HepG2 (cell line): Measurements from ENCODE around the gene AASDHPPT. TPM values are rescaled to one million over a fixed set of nuclear protein-coding genes. Genes with fewer than 3 reads are reported as not detected.

Experiments
- ATAC-seq: fragments of 200-7000 bp; cut with Tn5 transposase; 3 replicates; pipeline ENCODE4 v1.9.1; 2020; ENCODE audit warnings: mild to moderate bottlenecking, moderate library complexity
- BruUV-seq: library from RNA; stranded (reverse); fragments of 400-500 nt; replicated peaks from 2 replicates; lab custom pipeline; 2021; lab: Mats Ljungman, UMichigan
- CTCF ChIA-PET: fragments of 300-600 bp; formaldehyde crosslinking; extraction: SDS; loops from one replicate; lab custom pipeline; 2021; ENCODE audit warnings: low total read pairs, inconsistent platforms, low intra/inter-chr PET ratio; lab: Yijun Ruan, JAX
- POLR2A ChIA-PET: fragments of 350-600 bp; sonication (Branson Sonifier 250); formaldehyde crosslinking; loops from one replicate; lab custom pipeline; 2020; ENCODE audit warnings: antibody characterized with exemption, inconsistent platforms; lab: Yijun Ruan, JAX
- DNase-seq: peaks from one replicate; pipeline ENCODE4 v3.0.0-alpha.2; 2015; ENCODE audit warnings: low spot score
- FAIRE-seq: peaks from 3 replicates; lab custom pipeline; 2011; peaks lifted over from hg19 to GRCh38; lab: Jason Lieb, UNC
- H2AFZ ChIP-seq: one replicate; pipeline ENCODE4 v1.6.1; 2011; ENCODE audit warnings: low read length, inconsistent platforms
- H3K27ac ChIP-seq: fragments of 300-600 bp; 3 replicates; pipeline ENCODE4 v1.8.0; 2011; ENCODE audit warnings: mixed run types, mild to moderate bottlenecking, mixed read lengths, low read length, inconsistent platforms; ENCODE audit not compliant: insufficient read depth; ENCODE audit errors: extremely low read length
- H3K27me3 ChIP-seq, 2 experiments: fragments of 200-600 bp in 1 of 2; 2 replicates in 1 of 2; 3 replicates in 1 of 2; pipeline versions ENCODE4 v1.6.0 to v1.8.0; 2011; ENCODE audit warnings: low read length in 2 of 2, mild to moderate bottlenecking in 2 of 2, moderate library complexity in 2 of 2, inconsistent platforms in 1 of 2; ENCODE audit not compliant: insufficient read depth in 2 of 2, control insufficient read depth in 1 of 2
- H3K36me3 ChIP-seq, 2 experiments: fragments of 200-600 bp in 1 of 2; replicated peaks in 1 of 2; 2 replicates in 1 of 2; 3 replicates in 1 of 2; pipeline versions ENCODE4 v1.5.1 to v1.8.0; 2011; ENCODE audit warnings: low read length in 2 of 2, inconsistent platforms in 1 of 2; ENCODE audit not compliant: insufficient read depth in 2 of 2, control insufficient read depth in 1 of 2
- H3K4me1 ChIP-seq: 2 replicates; pipeline ENCODE4 v1.5.1; 2012; ENCODE audit warnings: low read length, inconsistent platforms; ENCODE audit not compliant: insufficient read depth
- H3K4me2 ChIP-seq: 2 replicates; pipeline ENCODE4 v1.6.0; 2011; ENCODE audit warnings: low read depth, low read length, inconsistent platforms
- H3K4me3 ChIP-seq, 3 experiments: fragments of 200-600 bp in 1 of 3; sonication (generic), shearing (Covaris generic) in 1 of 3; replicated peaks in 1 of 3; 2 replicates each; pipeline ENCODE4 v1.5.1; 2011 to 2016; ENCODE audit warnings: low read length in 3 of 3, inconsistent platforms in 2 of 3, low read depth in 2 of 3, mild to moderate bottlenecking in 2 of 3, control low read depth in 1 of 3, mixed read lengths in 1 of 3; ENCODE audit not compliant: insufficient read depth in 1 of 3
- H3K79me2 ChIP-seq: one replicate; pipeline ENCODE4 v1.6.1; 2011; ENCODE audit warnings: low read length, inconsistent platforms; ENCODE audit not compliant: insufficient read depth
- H3K9ac ChIP-seq: 2 replicates; pipeline ENCODE4 v1.6.0; 2011; ENCODE audit warnings: mild to moderate bottlenecking, low read depth, low read length, inconsistent platforms; ENCODE audit not compliant: insufficient read depth
- H3K9me3 ChIP-seq: 2 replicates; pipeline ENCODE4 v1.5.1; 2012; ENCODE audit warnings: mild to moderate bottlenecking, low read length
- H4K20me1 ChIP-seq: 2 replicates; pipeline ENCODE4 v1.6.0; 2011; ENCODE audit warnings: inconsistent platforms, mild to moderate bottlenecking, low read length, moderate library complexity; ENCODE audit not compliant: insufficient read depth
- ELF1 ChIP-seq: sonication (generic); formaldehyde crosslinking; IDR thresholded peaks from 2 replicates; pipeline ENCODE4 v1.4.0; 2020; ENCODE audit warnings: missing genetic modification reagents
- HOXA3 ChIP-seq: sonication (generic); formaldehyde crosslinking; IDR thresholded peaks from 2 replicates; pipeline ENCODE4 v1.5.0; 2020; ENCODE audit warnings: missing genetic modification reagents
- PITX1 ChIP-seq: sonication (generic); formaldehyde crosslinking; IDR thresholded peaks from 2 replicates; pipeline ENCODE4 v1.5.1; 2020; ENCODE audit warnings: mild to moderate bottlenecking, missing genetic modification reagents
- RFXANK ChIP-seq: IDR thresholded peaks from 2 replicates; pipeline ENCODE4 v1.6.1; 2016
- ZBTB2 ChIP-seq: sonication (generic); formaldehyde crosslinking; IDR thresholded peaks from 2 replicates; pipeline ENCODE4 v1.8.0; 2022; ENCODE audit warnings: low read depth, missing genetic modification reagents
- ZKSCAN5 ChIP-seq: sonication (generic); formaldehyde crosslinking; IDR thresholded peaks from 2 replicates; pipeline ENCODE4 v1.5.1; 2020; ENCODE audit warnings: mild to moderate bottlenecking, missing genetic modification reagents
- ZNF24 ChIP-seq: fragments of 450-650 bp; IDR thresholded peaks from 2 replicates; pipeline ENCODE4 v1.6.1; 2017; ENCODE audit warnings: antibody characterized with exemption, mild to moderate bottlenecking
- ZNF335 ChIP-seq: sonication (generic); formaldehyde crosslinking; IDR thresholded peaks from 2 replicates; pipeline ENCODE4 v1.4.0; 2020; ENCODE audit warnings: missing genetic modification reagents
- in situ Hi-C: cut with HindIII; loops from 2 replicates; pipeline ENCODE4 v1.10.0; 2017; ENCODE audit warnings: low pct_unique_long_range_greater_than_20kb; ENCODE audit not compliant: extremely low pct_ligation_motif_present
- intact Hi-C: fragments of 100-400 bp; cut with micrococcal nuclease; formaldehyde crosslinking; loops from one replicate; pipeline ENCODE4 v1.10.0; 2022; ENCODE audit not compliant: unreplicated experiment
- polyA plus RNA-seq, 8 experiments: library from polyadenylated mRNA; depleted of rRNA in 3 of 8; stranded (reverse) in 7 of 8; unstranded in 1 of 8; fragments of >200 nt; fragmentation: Illumina TruSeq in 4 of 8; extraction: Trizol in 4 of 8; gene quantifications; 2 replicates each; pipeline versions ENCODE4 v1.2.1 to v1.2.3, GENCODE V29; 2011 to 2016; ENCODE audit warnings: low read depth in 4 of 8, missing spikeins in 1 of 8, mixed read lengths in 1 of 8; ENCODE audit not compliant: insufficient read depth in 1 of 8
- total RNA-seq, 5 experiments: library from RNA; depleted of rRNA; stranded (reverse); fragments of >200 nt; fragmentation: Illumina TruSeq; extraction: Trizol; gene quantifications; 2 replicates each; pipeline ENCODE4 v1.2.3, GENCODE V29; 2016; ENCODE audit warnings: low read depth in 1 of 5

Gene AASDHPPT
- total and polyA plus RNA-seq, 2 of the 13 experiments (the other 11 are each of a cell fraction or from before 2014, with no cell fraction given): 20.2 to 43.7 TPM

DNA sequence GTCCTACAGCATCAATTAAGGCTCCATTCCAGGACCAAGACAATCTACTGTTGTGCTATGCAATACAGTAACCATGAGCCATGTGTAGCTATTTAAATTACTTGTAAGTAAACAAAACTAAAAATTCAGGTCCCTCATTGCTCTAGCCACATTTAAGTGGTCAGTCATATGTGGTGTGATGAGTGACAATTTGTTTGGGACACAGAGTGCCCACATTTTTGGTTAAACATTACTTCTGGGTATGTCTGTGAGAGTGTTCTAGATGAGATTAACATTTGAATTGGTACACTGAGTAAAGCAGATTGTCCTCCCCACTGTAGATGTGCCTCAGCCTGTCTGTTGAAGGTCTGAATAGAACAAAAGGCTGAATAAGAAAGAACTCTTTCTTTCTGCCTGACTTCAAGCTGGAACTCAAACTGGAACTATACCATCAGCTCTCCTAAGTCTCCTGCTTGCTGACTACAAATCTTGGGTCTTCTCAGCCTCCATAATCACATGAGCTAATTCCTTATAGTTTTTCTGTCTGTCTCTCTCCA, 16.1 kb upstream of the AASDHPPT start:
- BruUV-seq: no TSS peak
- in situ Hi-C loops: no loop called here
- POLR2A ChIA-PET: interaction anchor here (1.4 kb wide), 1 partner anchor 16 kb away, joined by 4 read pairs; the partner anchor contains the start of genes AASDHPPT and KBTBD3

More for the DNA sequence above, 16.1 kb upstream of the AASDHPPT start:
- H2AFZ ChIP-seq: no peak overlapping the region
- no peaks in the 10 kb centered on the region for H3K4me1 ChIP-seq
- no peak overlapping the region for H3K4me2 ChIP-seq
- CTCF ChIA-PET: no interaction called here
- intact Hi-C loops: no loop called here
- H3K27ac ChIP-seq: no peak overlapping the region
- H3K9ac ChIP-seq: no peak overlapping the region
- ATAC-seq (no peak), DNase-seq (no peak), FAIRE-seq (no peak)
- no peaks in the 10 kb centered on the region for H3K79me2 ChIP-seq
- TF ChIP-seq ZNF24 (no peak), ELF1 (no peak), ZKSCAN5 (CRISPR knock-in tag) (no peak), HOXA3 (CRISPR knock-in tag) (no peak), PITX1 (CRISPR knock-in tag) (no peak), RFXANK (no peak), ZNF335 (no peak), ZBTB2 (no peak)
- no peak overlapping the region for H3K4me3 ChIP-seq
- no peaks in the 10 kb centered on the region for H3K36me3 ChIP-seq
- H3K9me3 ChIP-seq: no peaks in the 10 kb centered on the region
- H3K27me3 ChIP-seq: no peaks in the 10 kb centered on the region
- no peaks in the 10 kb centered on the region for H4K20me1 ChIP-seq
